DND-41 (cell line): ENCODE data around the gene RGS12.

Source experiments
- CTCF ChIP-seq: IDR thresholded peaks from 2 replicates; pipeline ENCODE4 v1.5.1; 2012; ENCODE audit warnings: borderline replicate concordance, low read length, moderate library complexity, mild to moderate bottlenecking; ENCODE audit not compliant: poor library complexity, severe bottlenecking; ENCODE audit errors: extremely low read depth
- EZH2 ChIP-seq: IDR thresholded peaks from 3 replicates; pipeline ENCODE4 v1.6.1; 2012; ENCODE audit warnings: borderline replicate concordance, low read depth, mild to moderate bottlenecking, moderate library complexity, low read length, inconsistent platforms; ENCODE audit not compliant: severe bottlenecking

DNA sequence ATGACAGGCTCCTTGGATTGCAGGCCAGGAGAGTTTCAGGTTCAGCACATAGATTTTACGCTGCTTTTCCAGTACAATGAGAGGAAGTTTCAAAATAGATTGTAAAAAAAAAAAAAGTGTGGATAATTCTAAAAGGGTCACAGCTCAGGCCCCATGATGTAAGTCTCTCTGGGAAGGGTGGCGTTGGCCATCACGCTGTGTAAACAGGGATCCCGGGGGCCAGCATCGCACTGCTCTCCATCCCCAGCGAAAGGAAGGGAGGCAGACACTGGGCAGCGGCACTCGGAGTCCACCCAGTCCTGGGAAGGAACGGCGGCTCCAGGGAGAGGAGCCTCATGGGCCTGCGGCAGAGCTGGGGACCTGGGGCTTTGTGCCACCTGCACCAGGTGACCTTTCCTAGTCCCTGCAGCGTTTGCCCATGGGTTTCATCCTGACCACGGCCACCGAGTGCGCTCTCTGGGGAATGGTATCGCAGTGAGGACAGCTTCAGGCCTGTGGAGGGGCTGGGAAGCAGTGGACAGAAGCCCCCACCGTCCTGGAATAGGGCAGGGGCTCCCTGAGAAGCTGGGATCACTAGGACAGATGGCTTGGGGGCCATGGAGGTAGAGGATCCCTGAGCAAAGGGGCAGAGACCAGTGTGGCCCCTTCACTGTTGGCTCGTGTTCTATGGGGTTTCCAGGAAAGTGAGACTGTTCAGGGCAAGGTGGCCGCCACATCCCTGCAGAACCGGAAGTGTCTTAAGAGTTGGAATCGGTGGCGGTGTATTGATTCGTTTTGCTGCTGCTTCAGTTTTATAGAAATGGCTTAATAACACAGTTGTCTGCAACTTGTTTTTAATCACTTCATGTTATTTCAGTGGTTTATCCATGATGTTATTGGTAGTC is 38.9 kb downstream of the RGS12 start:
- TF ChIP-seq CTCF: no peak
- no peak for TF ChIP-seq EZH2
